ENCODE data around the gene HS3ST6. TPM values are rescaled to one million over a fixed set of nuclear protein-coding genes. Genes with fewer than 3 reads are reported as not detected.
"Not testable (repeated sequence)": the region's sequence is repeated elsewhere in the genome, so short reads cannot be mapped to it uniquely, and the experiment has no call there.

HS3ST6 gene
- total and polyA plus RNA-seq, 2 donors (not counting 3 experiments of a cell fraction or from before 2014, with no cell fraction given) = not detected

DNA sequence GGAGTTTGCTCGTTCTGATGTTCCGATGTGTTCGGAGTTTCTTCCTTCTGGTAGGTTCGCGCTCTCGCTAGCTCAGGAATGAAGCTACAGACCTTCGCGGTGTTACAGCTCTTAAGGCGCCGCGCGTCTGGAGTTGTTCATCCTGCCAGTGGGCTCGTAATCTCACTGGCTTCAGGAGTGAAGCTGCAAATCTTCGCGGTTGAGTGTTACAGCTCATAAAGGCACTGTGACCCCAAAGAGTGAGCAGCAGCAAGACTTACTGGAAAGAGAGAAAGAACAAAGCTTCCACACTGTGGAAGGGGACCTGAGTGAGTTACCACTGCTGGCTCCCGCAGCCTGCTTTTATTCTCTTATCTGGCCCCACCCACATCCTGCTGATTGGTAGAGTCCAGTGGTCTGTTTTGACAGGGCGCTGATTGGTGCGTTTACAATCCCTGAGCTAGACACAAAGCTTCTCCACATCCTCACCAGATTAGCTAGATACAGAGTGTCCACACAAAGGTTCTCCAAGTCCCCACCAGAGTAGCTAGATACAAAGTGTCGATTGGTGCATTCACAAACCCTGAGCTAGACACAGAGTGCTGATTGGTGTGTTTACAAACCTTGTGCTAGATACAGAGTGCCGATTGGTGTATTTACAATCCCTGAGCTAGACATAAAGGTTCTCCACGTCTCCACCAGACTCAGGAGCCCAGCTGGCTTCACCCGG, 39.4 kb upstream of the HS3ST6 start:
- intact Hi-C loops (cut with micrococcal nuclease); H3K4me1 ChIP-seq (ENCODE audit: control insufficient read depth, extremely low read depth, insufficient read depth, low read length); H2AFZ ChIP-seq (ENCODE audit: low read depth, low read length); H3K4me2 ChIP-seq (ENCODE audit: insufficient read depth, low read length); H3K9ac ChIP-seq (replicated peaks; ENCODE audit: extremely low read depth, insufficient read depth, low read length); DNase-seq (ENCODE audit: low read depth, low spot score); H4K20me1 ChIP-seq (replicated peaks; ENCODE audit: control insufficient read depth, extremely low read depth, insufficient read depth, low read length); H3K9me3 ChIP-seq (replicated peaks; ENCODE audit: control insufficient read depth, insufficient read depth, low read length); H3K27ac ChIP-seq (ENCODE audit: insufficient read depth, low read depth, low read length); BruUV-seq (replicated peaks); FAIRE-seq; H3K4me3 ChIP-seq (replicated peaks in 1 of 3; ENCODE audit: insufficient read depth in 1 of 3, low read depth in 1 of 3, low read length in 3 of 3); H3K36me3 ChIP-seq (ENCODE audit: control insufficient read depth in 2 of 2, extremely low read depth in 1 of 2, insufficient read depth in 2 of 2, low read length in 2 of 2); POLR2A ChIA-PET; H3K27me3 ChIP-seq (ENCODE audit: control insufficient read depth in 2 of 2, insufficient read depth in 2 of 2, low read length in 2 of 2); H3K9me1 ChIP-seq (replicated peaks; ENCODE audit: control insufficient read depth, extremely low read depth, insufficient read depth, low read length); dilution Hi-C loops (cut with MboI; ENCODE audit: extremely low pct_ligation_motif_present, low sequenced_read_pairs); CTCF ChIA-PET: not testable (repeated sequence)
- peaks cover 19% of the 10 kb centered on the region for H3K79me2 ChIP-seq (ENCODE audit: control insufficient read depth, insufficient read depth, low read length)

- Histone ChIP-seq H4K20me1 (replicated peaks; ENCODE audit: control insufficient read depth, extremely low read depth, insufficient read depth, low read length) (no peaks in the 10 kb centered on the region), H3K27me3 (ENCODE audit: control insufficient read depth in 2 of 2, insufficient read depth in 2 of 2, low read length in 2 of 2) (no peaks in the 10 kb centered on the region), H3K27ac (ENCODE audit: insufficient read depth, low read depth, low read length) (no peak overlapping the region), H3K9me1 (replicated peaks; ENCODE audit: control insufficient read depth, extremely low read depth, insufficient read depth, low read length) (no peaks in the 10 kb centered on the region), H3K9me3 (replicated peaks; ENCODE audit: control insufficient read depth, insufficient read depth, low read length) (no peaks in the 10 kb centered on the region), H3K9ac (replicated peaks; ENCODE audit: extremely low read depth, insufficient read depth, low read length) (no peak overlapping the region), H3K36me3 (ENCODE audit: control insufficient read depth in 2 of 2, extremely low read depth in 1 of 2, insufficient read depth in 2 of 2, low read length in 2 of 2) (no peaks in the 10 kb centered on the region), H2AFZ (ENCODE audit: low read depth, low read length) (no peak overlapping the region), H3K4me1 (ENCODE audit: control insufficient read depth, extremely low read depth, insufficient read depth, low read length) (no peaks in the 10 kb centered on the region), H3K79me2 (ENCODE audit: control insufficient read depth, insufficient read depth, low read length) (no peaks in the 10 kb centered on the region), H3K4me3 (replicated peaks in 1 of 3; ENCODE audit: insufficient read depth in 1 of 3, low read depth in 1 of 3, low read length in 3 of 3) (no peak overlapping the region), H3K4me2 (ENCODE audit: insufficient read depth, low read length) (no peak overlapping the region)
- CTCF ChIA-PET = interaction anchor here (1.5 kb wide), 1 partner anchor 11 kb away, joined by 3 read pairs; the partner anchor contains the start of gene RPS2
- dilution Hi-C loops (cut with MboI; ENCODE audit: extremely low pct_ligation_motif_present, low sequenced_read_pairs) (no loop called here), intact Hi-C loops (cut with micrococcal nuclease) (no loop called here)
- no TSS peak for BruUV-seq (replicated peaks)
- TF ChIP-seq POLR2A (IDR thresholded peaks at IDR 0.05; ENCODE audit: low read depth, low read length) = no peak
- TF ChIP-seq, protein P1, sequence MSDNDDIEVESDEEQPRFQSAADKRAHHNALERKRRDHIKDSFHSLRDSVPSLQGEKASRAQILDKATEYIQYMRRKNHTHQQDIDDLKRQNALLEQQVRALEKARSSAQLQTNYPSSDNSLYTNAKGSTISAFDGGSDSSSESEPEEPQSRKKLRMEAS (IDR thresholded peaks at IDR 0.05; ENCODE audit: insufficient read depth, insufficient read length) = no peak
- TF ChIP-seq POLR2AphosphoS5 (IDR thresholded peaks at IDR 0.05; ENCODE audit: insufficient read depth, low read depth, low read length) = no peak
- TF ChIP-seq, protein P2, sequence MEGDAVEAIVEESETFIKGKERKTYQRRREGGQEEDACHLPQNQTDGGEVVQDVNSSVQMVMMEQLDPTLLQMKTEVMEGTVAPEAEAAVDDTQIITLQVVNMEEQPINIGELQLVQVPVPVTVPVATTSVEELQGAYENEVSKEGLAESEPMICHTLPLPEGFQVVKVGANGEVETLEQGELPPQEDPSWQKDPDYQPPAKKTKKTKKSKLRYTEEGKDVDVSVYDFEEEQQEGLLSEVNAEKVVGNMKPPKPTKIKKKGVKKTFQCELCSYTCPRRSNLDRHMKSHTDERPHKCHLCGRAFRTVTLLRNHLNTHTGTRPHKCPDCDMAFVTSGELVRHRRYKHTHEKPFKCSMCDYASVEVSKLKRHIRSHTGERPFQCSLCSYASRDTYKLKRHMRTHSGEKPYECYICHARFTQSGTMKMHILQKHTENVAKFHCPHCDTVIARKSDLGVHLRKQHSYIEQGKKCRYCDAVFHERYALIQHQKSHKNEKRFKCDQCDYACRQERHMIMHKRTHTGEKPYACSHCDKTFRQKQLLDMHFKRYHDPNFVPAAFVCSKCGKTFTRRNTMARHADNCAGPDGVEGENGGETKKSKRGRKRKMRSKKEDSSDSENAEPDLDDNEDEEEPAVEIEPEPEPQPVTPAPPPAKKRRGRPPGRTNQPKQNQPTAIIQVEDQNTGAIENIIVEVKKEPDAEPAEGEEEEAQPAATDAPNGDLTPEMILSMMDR (IDR thresholded peaks at IDR 0.05; ENCODE audit: extremely low read depth in 1 of 2, insufficient read depth in 1 of 2, low read depth in 1 of 2, low read length in 2 of 2) = no peak
- no peak for TF ChIP-seq EZH2 (IDR thresholded peaks at IDR 0.05; ENCODE audit: borderline replicate concordance, low read depth, low read length, severe bottlenecking)
- no peak for TF ChIP-seq MYC (IDR thresholded peaks at IDR 0.05; ENCODE audit: low read depth, low read length)
- TF ChIP-seq JUN (IDR thresholded peaks at IDR 0.05; ENCODE audit: borderline replicate concordance, insufficient read depth, insufficient read length, low read depth) = no peak
- TF ChIP-seq FOS (IDR thresholded peaks at IDR 0.05; ENCODE audit: borderline replicate concordance, insufficient read depth, low read length) = no peak
- no peak for TF ChIP-seq GATA2 (IDR thresholded peaks at IDR 0.05; ENCODE audit: insufficient read depth, insufficient read length, low read depth, low read length)
- no peak for FAIRE-seq
- POLR2A ChIA-PET = no interaction called here
- DNase-seq (ENCODE audit: low read depth, low spot score) = no peak
Observed at GRCh38 chr16:1953734-1954133, 35.5 kb upstream of the HS3ST6 start.
